H1 (cell line): ENCODE measurements around the gene ZSWIM6. TPM values are rescaled to one million over a fixed set of nuclear protein-coding genes. Genes with fewer than 3 reads are reported as not detected.

Experiments used
- HDAC2 ChIP-seq, 2 experiments: fragments of 300-600 bp in 1 of 2; sonication (generic) in 1 of 2; IDR thresholded peaks; 2 replicates each; pipeline ENCODE4 v1.6.1; 2011 to 2012; ENCODE audit warnings: low read depth in 2 of 2, low read length in 2 of 2, mild to moderate bottlenecking in 2 of 2, moderate library complexity in 2 of 2, borderline replicate concordance in 1 of 2, inconsistent platforms in 1 of 2
- POLR2AphosphoS5 ChIP-seq: IDR thresholded peaks from 2 replicates; pipeline ENCODE4 v1.6.1; 2011; ENCODE audit warnings: low read depth, low read length
- SRF ChIP-seq: IDR thresholded peaks from 2 replicates; pipeline ENCODE4 v1.6.1; 2011; ENCODE audit warnings: mild to moderate bottlenecking, low read depth, low read length, moderate library complexity
- TCF12 ChIP-seq: IDR thresholded peaks from 2 replicates; pipeline ENCODE4 v1.6.1; 2011; ENCODE audit warnings: low read depth, mild to moderate bottlenecking, low read length
- polyA plus RNA-seq, 7 experiments: library from polyadenylated mRNA; depleted of rRNA in 3 of 7; stranded (reverse) in 5 of 7; unstranded in 2 of 7; fragments of >200 nt in 5 of 7; fragments of 200-250 nt in 2 of 7; gene quantifications; 1 replicate in 5 of 7; 2 replicates in 1 of 7; 4 replicates in 1 of 7; pipeline versions ENCODE4 v1.2.1 to v1.2.3, GENCODE V29; 2011 to 2013; ENCODE audit warnings: missing spikeins in 2 of 7, mixed read lengths in 2 of 7
- total RNA-seq: library from RNA; stranded (reverse); fragmentation: NEBNext Ultra II Directional; extraction: Animal tissue kit (Norgen Biotek cat#: 25700); gene quantifications from 2 replicates; pipeline ENCODE4 v1.2.1, GENCODE V29; 2021

The ZSWIM6 gene
- total and polyA plus RNA-seq, 2 of the 8 experiments (the other 6 are each of a cell fraction or from before 2014, with no cell fraction given), result 7.9 to 12.4 TPM

DNA sequence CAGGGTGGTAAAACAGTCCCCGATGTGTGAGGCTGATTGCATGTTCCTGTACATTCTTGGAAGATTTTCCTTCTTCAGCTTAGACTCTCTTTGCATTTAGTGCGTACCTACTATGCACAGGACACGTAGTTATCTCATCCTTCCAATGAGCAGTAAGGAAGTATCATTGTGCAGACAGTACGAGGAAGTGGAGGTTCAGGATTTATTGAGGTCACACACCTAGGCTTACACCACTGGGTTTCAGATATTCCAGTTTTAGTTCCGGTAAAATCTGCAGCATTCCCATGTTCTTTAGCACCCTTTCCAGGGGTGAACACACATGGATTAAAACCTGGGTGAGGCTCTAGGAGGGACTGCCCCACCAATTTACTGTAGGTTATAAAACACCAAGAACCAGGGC is 238.7 kb downstream of the ZSWIM6 start (continued):
- TF ChIP-seq HDAC2 (IDR thresholded peaks at IDR 0.05; ENCODE audit: borderline replicate concordance in 1 of 2, low read depth in 2 of 2, low read length in 2 of 2) (no peak), POLR2AphosphoS5 (no peak), SRF (no peak), TCF12 (no peak)
